Tongue (tissue), 2 donors: ENCODE data around the gene PIK3CG. TPM values are rescaled to one million over a fixed set of nuclear protein-coding genes. Genes with fewer than 3 reads are reported as not detected.
"Not testable (repeated sequence)": the region's sequence is repeated elsewhere in the genome, so short reads cannot be mapped to it uniquely, and the experiment has no call there.

Experiments
- DNase-seq: peaks from one replicate; pipeline ENCODE4 v3.0.0-alpha.2; 2015
- total RNA-seq: library from RNA; depleted of rRNA; stranded (reverse); fragments of >200 nt; gene quantifications from one replicate; pipeline ENCODE4 v1.2.3, GENCODE V29; 2014

The PIK3CG gene
- 3.5 TPM for total RNA-seq

- DNase-seq: peak; percentile 10
Measured at GRCh38 chr7:106865130-106866041, at the start of gene PIK3CG. Gene PIK3CG, plus strand, starts transcription at chr7:106865282. Its CDS starts 2,280 bp downstream, at chr7:106867562.

GRCh38 chr7:106817098-106817497 lies 48.0 kb upstream of the PIK3CG start:
- no peak for DNase-seq

GRCh38 chr7:106818736-106819135 lies 46.3 kb upstream of the PIK3CG start:
- no peak for DNase-seq

- DNase-seq: no peak
Measured at GRCh38 chr7:106819546-106819945, 45.5 kb upstream of the PIK3CG start.

GRCh38 chr7:106820321-106821217 lies 44.5 kb upstream of the PIK3CG start:
- no peak for DNase-seq

- no peak for DNase-seq
Measured at GRCh38 chr7:106823631-106824030, 41.5 kb upstream of the PIK3CG start.

GRCh38 chr7:106824458-106824857 lies 40.6 kb upstream of the PIK3CG start:
- DNase-seq: no peak

GRCh38 chr7:106827626-106828025 lies 37.5 kb upstream of the PIK3CG start:
- no peak for DNase-seq

- no peak for DNase-seq
Measured at GRCh38 chr7:106829496-106829895, 35.6 kb upstream of the PIK3CG start.

GRCh38 chr7:106830896-106831295 lies 34.2 kb upstream of the PIK3CG start:
- not testable (repeated sequence) for DNase-seq

- no peak for DNase-seq
Measured at GRCh38 chr7:106836816-106837215, 28.3 kb upstream of the PIK3CG start.

- DNase-seq: no peak
Measured at GRCh38 chr7:106839511-106839910, 25.6 kb upstream of the PIK3CG start.

GRCh38 chr7:106840342-106840741 lies 24.7 kb upstream of the PIK3CG start:
- DNase-seq: no peak

GRCh38 chr7:106841896-106842390 lies 23.1 kb upstream of the PIK3CG start:
- no peak for DNase-seq

- DNase-seq: no peak
Measured at GRCh38 chr7:106844279-106844997, 20.6 kb upstream of the PIK3CG start.

GRCh38 chr7:106848049-106848448 lies 17.0 kb upstream of the PIK3CG start:
- no peak for DNase-seq

- no peak for DNase-seq
Measured at GRCh38 chr7:106848851-106849442, 16.1 kb upstream of the PIK3CG start.

- not testable (repeated sequence) for DNase-seq
Measured at GRCh38 chr7:106851632-106852031, 13.4 kb upstream of the PIK3CG start.

GRCh38 chr7:106853250-106853908 lies 11.7 kb upstream of the PIK3CG start:
- no peak for DNase-seq

- DNase-seq: no peak
Measured at GRCh38 chr7:106855540-106856132, 9.4 kb upstream of the PIK3CG start.
